ENCODE results near the gene NT5C3A.

NT5C3A gene

GRCh38 chr7:33073243-33073642 lies 10.7 kb upstream of the NT5C3A start:
- no peak for DNase-seq

GRCh38 chr7:33072471-33072870 lies 9.9 kb upstream of the NT5C3A start:
- DNase-seq = no peak

GRCh38 chr7:33070831-33071230 lies 8.3 kb upstream of the NT5C3A start:
- DNase-seq = no peak

GRCh38 chr7:33070277-33070676 lies 7.7 kb upstream of the NT5C3A start:
- no peak for DNase-seq

GRCh38 chr7:33067921-33068320 lies 5.3 kb upstream of the NT5C3A start:
- no peak for DNase-seq

- no peak for DNase-seq
Measured at GRCh38 chr7:33066771-33067170, 4.2 kb upstream of the NT5C3A start.

GRCh38 chr7:33065981-33066380 lies 3.4 kb upstream of the NT5C3A start:
- DNase-seq = no peak

- DNase-seq = peak; percentile 92
Measured at GRCh38 chr7:33062782-33063443, 337 bp upstream of the NT5C3A start.

- DNase-seq = no peak
Measured at GRCh38 chr7:33061282-33061937, 1.2 kb downstream of the NT5C3A start.

- DNase-seq = no peak
Measured at GRCh38 chr7:33059635-33060034, 2.9 kb downstream of the NT5C3A start.

- DNase-seq = no peak
Measured at GRCh38 chr7:33055158-33055557, 7.4 kb downstream of the NT5C3A start.

- no peak for DNase-seq
Measured at GRCh38 chr7:33054261-33054964, 8.2 kb downstream of the NT5C3A start.

- no peak for DNase-seq
Measured at GRCh38 chr7:33053721-33054120, 8.9 kb downstream of the NT5C3A start.

GRCh38 chr7:33050535-33051318 lies 11.8 kb downstream of the NT5C3A start:
- DNase-seq = peak; percentile 39

GRCh38 chr7:33048704-33049103 lies 13.9 kb downstream of the NT5C3A start:
- DNase-seq = no peak

GRCh38 chr7:33048257-33048656 lies 14.3 kb downstream of the NT5C3A start:
- DNase-seq = no peak

GRCh38 chr7:33044986-33045385 lies 17.6 kb downstream of the NT5C3A start:
- DNase-seq = no peak

- no peak for DNase-seq
Measured at GRCh38 chr7:33044401-33044718, 18.2 kb downstream of the NT5C3A start.

GRCh38 chr7:33043501-33044400 lies 18.8 kb downstream of the NT5C3A start:
- no peak for DNase-seq

GRCh38 chr7:33041631-33042428 lies 20.7 kb downstream of the NT5C3A start:
- DNase-seq = no peak

- DNase-seq = no peak
Measured at GRCh38 chr7:33040803-33041516, 21.6 kb downstream of the NT5C3A start.
